ENCODE measurements around the gene SLC35A1.

SLC35A1 gene

DNA sequence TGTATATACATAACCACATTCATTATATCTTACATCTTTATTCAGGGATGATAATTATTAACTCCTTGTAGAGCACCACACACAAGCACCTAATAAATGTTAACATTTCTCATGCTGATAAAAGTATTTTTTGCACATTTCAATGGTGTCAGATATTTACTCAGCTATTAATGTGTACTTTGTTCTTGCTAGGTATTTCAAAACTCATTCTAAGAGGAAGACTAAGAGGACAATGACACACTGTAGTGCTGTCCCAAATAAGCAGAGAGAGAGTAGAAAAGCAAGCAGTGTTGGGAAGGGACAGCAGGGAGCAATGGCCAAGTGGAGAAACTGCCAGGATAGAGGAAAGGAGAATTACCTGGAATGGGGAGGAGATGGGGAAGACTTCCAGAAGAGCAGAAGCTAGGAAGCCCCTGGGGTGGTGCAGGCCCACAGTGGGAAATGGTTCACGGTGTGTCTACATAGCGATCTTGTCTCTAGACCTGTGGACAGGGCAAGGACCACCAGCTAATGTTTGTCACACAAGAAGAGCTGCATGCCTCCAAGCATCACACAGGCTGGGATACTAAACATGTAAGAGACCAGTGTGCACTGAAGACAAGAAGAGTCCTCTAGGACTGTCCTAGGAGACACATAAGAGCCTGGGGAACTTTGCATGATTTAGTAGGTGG, 61.7 kb downstream of the SLC35A1 start:
- DNase-seq, result no peak

DNA sequence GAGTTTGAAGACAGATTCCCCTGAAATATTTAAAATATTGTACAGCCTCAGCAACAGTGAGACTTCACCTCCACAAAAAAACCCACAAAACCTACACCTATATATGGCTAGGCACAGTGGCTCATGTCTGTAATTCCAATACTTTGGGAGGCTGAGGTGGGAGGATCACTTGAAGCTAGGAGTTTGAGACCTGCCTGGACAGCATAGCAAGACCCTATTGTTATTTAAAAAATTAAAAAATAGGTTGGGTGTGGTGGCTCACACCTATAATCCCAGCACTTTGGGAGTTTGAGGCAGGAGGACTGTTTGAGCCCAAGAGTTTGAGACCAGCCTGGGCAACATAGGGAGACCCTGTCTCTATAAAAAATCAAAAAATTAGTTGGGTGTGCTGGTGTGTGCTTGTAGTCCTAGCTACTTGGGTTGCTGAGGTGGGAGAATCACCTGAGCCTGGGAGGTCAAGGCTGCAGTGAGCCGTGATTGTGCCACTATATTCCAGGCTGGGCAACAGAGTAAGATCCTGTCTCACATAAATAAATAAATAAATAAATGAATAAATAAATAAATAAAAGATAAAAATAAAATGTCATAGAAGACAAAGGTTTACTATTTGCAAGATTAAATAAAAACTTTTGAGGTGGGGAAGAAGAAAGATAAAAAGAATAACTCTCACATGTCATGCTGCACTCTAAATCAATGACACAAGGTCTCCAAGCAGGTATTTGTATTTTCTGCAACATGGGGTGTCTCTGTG, 65.9 kb downstream of the SLC35A1 start:
- no peak for DNase-seq

DNA sequence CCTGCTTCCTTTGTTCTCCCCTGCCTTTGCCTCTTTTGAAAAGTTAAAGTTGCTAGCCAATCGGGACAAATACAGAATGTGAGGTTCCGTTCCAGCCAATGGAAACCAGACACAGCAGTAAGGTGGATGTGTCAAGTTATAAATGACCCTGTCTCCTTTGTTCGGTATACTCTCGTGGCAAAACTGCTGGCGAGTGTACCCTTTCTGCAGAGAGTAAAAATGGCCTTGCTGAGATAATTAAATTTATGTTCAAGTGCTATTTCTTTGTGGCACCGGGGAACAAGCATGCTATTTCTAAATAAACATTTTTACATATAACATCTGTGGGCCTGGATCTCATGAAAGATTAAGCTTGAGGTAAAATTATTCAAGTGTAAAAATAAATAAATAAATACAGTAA, 66.8 kb downstream of the SLC35A1 start:
- no peak for DNase-seq

DNA sequence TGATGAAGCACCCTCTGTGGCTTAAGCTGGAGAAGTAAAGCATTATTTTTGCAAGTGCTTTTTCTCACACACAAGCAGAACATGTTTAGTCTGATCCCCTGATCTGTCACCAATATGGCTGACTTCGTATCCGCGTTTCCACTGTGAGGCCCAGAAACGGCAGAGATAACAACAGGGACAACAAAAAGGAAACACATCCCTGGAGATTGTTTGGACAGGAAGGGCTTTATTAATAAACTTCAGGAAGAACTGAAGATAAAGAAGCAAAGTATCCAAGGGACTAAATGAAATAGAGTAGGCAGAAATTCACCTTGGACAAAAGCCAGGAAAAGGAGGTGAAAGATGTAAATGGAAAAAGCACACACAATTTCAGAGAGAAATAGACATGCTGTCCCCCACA, 67.8 kb downstream of the SLC35A1 start:
- DNase-seq, result peak; percentile 21

DNA sequence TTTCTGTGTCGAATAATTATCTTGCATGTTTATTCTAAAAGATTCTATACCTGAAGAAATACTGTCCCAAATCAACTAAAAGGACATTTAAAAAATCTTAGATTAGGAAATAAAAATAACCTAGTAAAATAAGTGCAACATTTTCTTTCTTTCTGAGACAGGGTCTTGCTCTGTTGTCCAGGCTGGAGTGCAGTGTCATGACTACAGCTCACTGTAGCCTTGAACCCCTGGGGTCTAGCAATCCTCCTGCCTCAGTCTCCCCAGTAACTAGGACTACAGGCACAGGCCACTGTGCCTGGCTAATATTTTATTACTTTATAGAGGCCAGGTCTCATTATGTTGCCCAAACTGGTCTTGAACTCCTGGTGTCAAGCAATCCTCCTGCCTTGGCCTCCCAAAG, 68.3 kb downstream of the SLC35A1 start:
- DNase-seq, result no peak

DNA sequence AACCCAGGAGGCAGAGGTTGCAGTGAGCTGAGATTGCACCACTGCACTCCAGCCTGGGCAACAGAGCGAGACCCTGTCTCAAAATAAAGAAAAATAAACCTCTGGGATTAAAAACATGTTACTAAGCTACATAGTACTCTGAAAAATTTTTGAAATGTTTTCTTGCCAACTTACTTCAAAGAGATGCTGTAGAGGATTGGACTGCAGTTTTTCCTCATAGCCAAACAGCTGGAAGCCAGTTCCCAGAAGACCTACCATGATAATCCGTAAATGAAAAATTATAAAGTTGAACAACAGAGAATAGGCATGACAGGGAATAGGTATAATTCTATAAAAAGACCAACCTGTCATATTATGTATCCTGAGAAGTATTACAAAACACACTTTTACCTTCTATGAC, 69.0 kb downstream of the SLC35A1 start:
- DNase-seq, result no peak

DNA sequence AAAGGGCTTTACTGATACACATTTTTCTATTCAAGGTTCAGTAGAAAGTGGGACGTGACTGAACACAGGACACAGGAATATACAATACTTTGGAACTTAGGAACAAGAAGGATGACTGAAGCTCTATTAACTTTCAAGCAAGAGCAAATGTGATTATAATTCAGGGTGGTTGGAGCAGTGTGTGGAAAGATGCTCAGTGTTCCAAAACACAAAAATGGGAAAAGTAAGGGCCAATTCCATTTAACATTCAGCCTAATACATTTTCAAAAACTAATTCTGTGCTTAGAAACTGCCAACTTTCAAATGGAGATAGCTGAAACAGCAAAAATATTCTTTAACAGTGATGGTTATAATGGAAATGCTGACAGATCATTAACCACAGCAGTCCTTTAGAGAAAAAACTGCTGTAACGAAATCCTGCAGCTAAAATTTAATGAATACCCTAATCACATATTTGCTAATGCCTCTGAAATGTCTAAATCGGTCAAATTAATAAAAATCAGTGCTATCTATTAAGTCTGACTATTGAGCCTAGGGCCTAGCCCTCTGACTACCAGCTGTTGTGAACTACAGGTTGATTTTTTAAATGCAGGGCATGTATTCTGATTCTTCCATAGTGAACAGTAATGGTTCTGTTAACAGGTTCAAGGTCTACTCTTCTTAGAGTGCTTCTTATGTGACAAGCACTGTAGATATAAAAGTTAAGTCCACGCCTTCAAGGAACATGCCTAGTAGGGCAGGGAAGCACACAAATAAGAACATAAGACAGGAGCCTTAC, 71.1 kb downstream of the SLC35A1 start:
- no peak for DNase-seq

DNA sequence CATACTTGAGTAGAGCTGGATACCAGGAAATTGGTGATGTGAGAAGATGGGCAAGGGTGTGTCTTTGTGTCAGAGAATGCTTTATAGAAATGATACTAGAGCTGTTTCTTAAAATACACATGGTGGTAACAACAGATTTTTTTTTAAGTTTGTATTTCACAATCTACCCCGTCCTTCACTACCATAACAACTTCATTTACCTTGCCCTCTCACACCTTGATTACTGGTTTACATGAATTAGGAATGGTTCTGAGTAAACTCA, 71.6 kb downstream of the SLC35A1 start:
- DNase-seq, result no peak

DNA sequence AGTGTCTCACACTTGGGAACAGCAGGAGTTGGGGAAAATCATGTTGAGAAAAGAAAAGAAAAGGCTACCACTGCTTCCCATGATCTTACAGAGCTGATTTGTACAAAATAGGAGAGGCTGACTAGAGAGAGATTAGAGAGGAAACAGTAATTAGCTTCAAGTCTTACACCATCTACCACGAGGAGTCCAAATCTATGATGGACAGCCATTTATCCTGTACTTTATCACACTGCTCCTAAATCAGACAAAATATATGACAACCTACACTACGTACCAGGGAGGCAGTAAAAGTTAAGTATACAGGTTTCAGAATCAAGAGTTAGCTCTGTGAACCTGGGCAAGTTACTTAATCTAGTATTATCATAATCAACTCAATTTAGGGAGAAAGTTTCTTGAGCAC, 79.0 kb downstream of the SLC35A1 start:
- no peak for DNase-seq

DNA sequence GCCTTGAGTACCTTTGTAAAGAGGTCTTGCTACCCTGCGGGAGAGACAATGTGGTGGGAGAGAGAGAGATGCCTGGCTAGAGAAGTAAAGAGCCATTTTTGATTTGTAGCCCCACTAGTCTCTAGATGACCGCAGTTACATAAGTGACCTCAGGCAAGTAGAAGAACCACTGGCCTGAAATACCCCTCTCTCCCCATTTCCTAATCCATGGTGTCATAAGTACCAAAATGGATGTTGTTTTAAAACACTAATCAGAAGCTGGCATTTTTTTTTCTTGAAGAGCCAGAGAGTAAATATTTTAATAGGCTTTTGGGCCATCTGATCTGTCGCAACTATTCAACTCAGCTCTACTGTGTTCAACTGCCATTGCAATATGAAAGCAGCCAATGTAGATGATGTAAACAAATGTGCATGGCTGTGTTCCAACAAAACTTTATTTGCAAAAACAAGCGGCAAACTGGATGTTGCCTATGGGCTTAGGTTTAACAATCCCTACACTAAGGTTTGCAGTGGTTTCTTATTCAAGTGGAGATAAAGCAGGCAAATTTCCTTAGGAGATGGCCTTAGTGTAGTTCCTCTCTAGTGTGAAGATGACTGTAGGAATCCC, 80.5 kb downstream of the SLC35A1 start:
- DNase-seq, result no peak

DNA sequence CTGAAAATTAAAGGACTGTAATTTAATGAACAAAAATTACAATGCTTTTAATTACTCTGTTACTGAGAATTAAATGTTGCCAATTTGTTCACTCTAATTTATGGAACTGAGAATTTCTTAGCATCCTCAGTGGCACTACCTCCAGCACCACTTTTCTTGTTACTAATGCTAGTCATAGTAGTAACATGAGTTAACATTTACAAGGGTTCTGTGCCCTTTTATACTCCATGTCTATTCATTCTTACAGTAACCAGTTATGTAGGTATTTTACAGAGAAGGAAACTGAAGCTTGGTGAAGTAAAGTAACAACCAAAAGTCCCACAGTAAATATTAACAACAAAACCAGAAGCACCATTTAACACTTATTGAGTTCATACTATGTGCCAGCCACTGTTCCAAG, 82.7 kb downstream of the SLC35A1 start:
- DNase-seq, result no peak

DNA sequence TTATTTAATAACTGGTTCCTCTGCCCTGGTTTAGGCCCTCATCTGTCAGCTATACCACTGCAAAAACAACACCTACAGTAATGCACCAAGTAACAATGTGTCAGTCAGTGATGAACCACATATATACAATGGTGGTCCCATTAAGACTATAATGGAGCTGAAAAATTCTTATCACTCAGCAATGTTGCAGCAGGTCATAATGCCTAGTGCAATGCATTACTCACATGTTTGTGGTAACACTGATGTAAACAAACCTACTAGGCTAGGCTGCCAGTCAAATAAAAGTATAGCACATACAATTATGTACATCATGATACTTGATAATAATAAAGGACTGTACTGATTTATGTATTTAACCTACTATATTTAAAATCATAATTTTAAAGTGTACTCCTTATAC, 85.7 kb downstream of the SLC35A1 start:
- DNase-seq, result no peak

DNA sequence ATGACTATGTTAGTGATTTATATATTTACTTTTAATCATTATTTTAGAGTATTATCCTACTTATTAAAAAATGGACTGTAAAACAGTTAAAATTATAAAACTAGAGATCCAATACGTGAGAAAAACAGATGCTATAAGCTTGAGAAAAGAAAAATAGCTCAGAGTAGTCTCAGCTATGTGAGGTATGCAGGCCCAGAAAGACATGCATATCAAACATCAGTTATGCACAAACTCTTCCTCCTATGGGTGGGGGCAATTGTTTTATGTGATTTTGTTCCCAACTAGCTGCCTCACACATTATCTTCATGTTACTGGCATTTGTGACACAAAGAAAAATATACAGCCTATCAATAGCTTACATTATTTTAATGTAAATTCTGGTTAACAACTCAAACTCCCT, 88.2 kb downstream of the SLC35A1 start:
- no peak for DNase-seq
